Transverse colon (tissue), 4 donors: ENCODE data around the gene SGSH. TPM values are rescaled to one million over a fixed set of nuclear protein-coding genes. Genes with fewer than 3 reads are reported as not detected.

ENCODE experiments used
- DNase-seq: peaks from one replicate; pipeline ENCODE4 v3.0.0-alpha.2; 2019
- H3K27ac ChIP-seq, 4 donors: fragments of 200-600 bp; sonication (generic); 2 replicates each; pipeline ENCODE4 v1.5.1; 2016 to 2018; ENCODE audit warnings: inconsistent platforms in 4 of 4
- H3K27me3 ChIP-seq: fragments of 200-600 bp; sonication (generic); 2 replicates; pipeline ENCODE4 v1.5.1; 2017; ENCODE audit warnings: inconsistent platforms
- H3K36me3 ChIP-seq, 4 donors: fragments of 200-600 bp; sonication (generic); 2 replicates each; pipeline ENCODE4 v1.5.1; 2017 to 2019; ENCODE audit warnings: inconsistent platforms in 4 of 4
- H3K4me1 ChIP-seq, 4 donors: fragments of 200-600 bp; sonication (generic); 2 replicates each; pipeline ENCODE4 v1.5.1; 2017 to 2020; ENCODE audit warnings: inconsistent platforms in 4 of 4
- H3K4me3 ChIP-seq, 4 donors: fragments of 200-600 bp; sonication (generic); 1 replicate in 1 of 4; 2 replicates in 3 of 4; pipeline versions ENCODE4 v1.5.1 to v1.6.1; 2017 to 2019; ENCODE audit warnings: inconsistent platforms in 4 of 4
- H3K9me3 ChIP-seq, 2 donors: fragments of 200-600 bp; sonication (generic); 2 replicates each; pipeline ENCODE4 v1.5.1; 2017 to 2019; ENCODE audit warnings: inconsistent platforms in 2 of 2
- EP300 ChIP-seq: sonication (generic); formaldehyde crosslinking; IDR thresholded peaks from one replicate; pipeline ENCODE4 v1.6.1; 2017; ENCODE audit warnings: antibody characterized with exemption, low read depth
- POLR2A ChIP-seq: fragments of 450-650 bp; IDR thresholded peaks from one replicate; pipeline ENCODE4 v1.6.1; 2016; ENCODE audit warnings: antibody characterized with exemption, mild to moderate bottlenecking, moderate library complexity
- POLR2AphosphoS5 ChIP-seq, 3 donors: sonication (generic); formaldehyde crosslinking; IDR thresholded peaks; one replicate each; pipeline ENCODE4 v1.6.1; 2016; ENCODE audit warnings: antibody characterized with exemption in 3 of 3
- WGBS, 2 donors: methylation state at CpG; one replicate each; pipeline ENCODE4 v1.1.5; 2018; ENCODE audit warnings: low coverage in 1 of 2; 5-methylcytosine and 5-hydroxymethylcytosine counted together
- in situ Hi-C, 4 donors: fragments of 200-750 bp; cut with MboI; loops; one replicate each; pipeline versions ENCODE4 v1.15.0 to v1.15.1; 2017; ENCODE audit warnings: low sequenced_read_pairs in 3 of 4, low pct_ligation_motif_present in 1 of 4, low pct_unique_long_range_greater_than_20kb in 1 of 4
- intact Hi-C: fragments of 100-400 bp; cut with DNase I; formaldehyde crosslinking; loops from one replicate; pipeline ENCODE4 v1.15.1; 2023; ENCODE audit warnings: low total_unique reads
- total RNA-seq, 4 donors: library from RNA; depleted of rRNA; stranded (reverse); fragments of >200 nt; gene quantifications; one replicate each; pipeline ENCODE4 v1.1.0, GENCODE V29; 2016
- TF ChIP-seq, protein P1 (sequence below), 5 experiments: fragments of 200-600 bp in 3 of 5; fragments of 450-650 bp in 2 of 5; sonication (generic) in 3 of 5; IDR thresholded peaks; 1 replicate in 2 of 5; 2 replicates in 3 of 5; pipeline ENCODE4 v1.5.1; 2016 to 2017; ENCODE audit warnings: antibody characterized with exemption in 5 of 5, inconsistent platforms in 3 of 5, mild to moderate bottlenecking in 2 of 5, moderate library complexity in 1 of 5

Gene SGSH
- total RNA-seq, 4 donors from 2014 or later, result 26.2 to 66.2 (median 39.9) TPM

GRCh38 chr17:80185968-80186367 is 34.2 kb downstream of the SGSH start:
- in situ Hi-C loops (no loop called here), intact Hi-C loops (no loop called here)
- H3K4me3 ChIP-seq, result no peak overlapping the region
- H3K27me3 ChIP-seq, result no peaks in the 10 kb centered on the region
- H3K27ac ChIP-seq, result no peak overlapping the region
- H3K4me1 ChIP-seq, result peaks cover 0 to 9% (median 8%) of the 10 kb centered on the region in 4 donors
- WGBS, 2 donors, result 88% methylated on average over 9 of the region's 9 CpGs; no CpG with 5 or more reads in 1 of the 2 donors
- no peaks in the 10 kb centered on the region for H3K9me3 ChIP-seq
- TF ChIP-seq EP300, result no peak
- TF ChIP-seq POLR2A, result no peak
- TF ChIP-seq POLR2AphosphoS5 (IDR thresholded peaks at IDR 0.05), result no peak
- TF ChIP-seq, protein P1, sequence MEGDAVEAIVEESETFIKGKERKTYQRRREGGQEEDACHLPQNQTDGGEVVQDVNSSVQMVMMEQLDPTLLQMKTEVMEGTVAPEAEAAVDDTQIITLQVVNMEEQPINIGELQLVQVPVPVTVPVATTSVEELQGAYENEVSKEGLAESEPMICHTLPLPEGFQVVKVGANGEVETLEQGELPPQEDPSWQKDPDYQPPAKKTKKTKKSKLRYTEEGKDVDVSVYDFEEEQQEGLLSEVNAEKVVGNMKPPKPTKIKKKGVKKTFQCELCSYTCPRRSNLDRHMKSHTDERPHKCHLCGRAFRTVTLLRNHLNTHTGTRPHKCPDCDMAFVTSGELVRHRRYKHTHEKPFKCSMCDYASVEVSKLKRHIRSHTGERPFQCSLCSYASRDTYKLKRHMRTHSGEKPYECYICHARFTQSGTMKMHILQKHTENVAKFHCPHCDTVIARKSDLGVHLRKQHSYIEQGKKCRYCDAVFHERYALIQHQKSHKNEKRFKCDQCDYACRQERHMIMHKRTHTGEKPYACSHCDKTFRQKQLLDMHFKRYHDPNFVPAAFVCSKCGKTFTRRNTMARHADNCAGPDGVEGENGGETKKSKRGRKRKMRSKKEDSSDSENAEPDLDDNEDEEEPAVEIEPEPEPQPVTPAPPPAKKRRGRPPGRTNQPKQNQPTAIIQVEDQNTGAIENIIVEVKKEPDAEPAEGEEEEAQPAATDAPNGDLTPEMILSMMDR (IDR thresholded peaks at IDR 0.05), result no peak
- H3K36me3 ChIP-seq, result no peaks in the 10 kb centered on the region
- no peak for DNase-seq

DNA sequence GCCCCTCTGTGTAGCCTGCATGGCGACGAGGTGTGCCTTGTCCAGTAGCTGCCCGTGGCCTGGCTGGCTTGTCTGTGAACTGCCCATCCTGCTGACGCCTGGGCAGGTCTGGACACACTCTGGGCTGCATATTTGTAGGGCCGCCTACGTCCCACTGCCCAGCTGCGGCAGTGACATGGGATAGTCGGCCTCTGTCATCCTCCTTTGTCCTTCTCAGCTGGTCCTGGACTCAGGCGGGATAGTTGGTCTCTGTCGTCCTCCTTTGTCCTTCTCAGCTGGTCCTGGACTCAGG is 35.8 kb downstream of the SGSH start:
- no peak for DNase-seq
- whole genome bisulfite sequencing, 2 donors, result 82% methylated on average over 10 of the region's 10 CpGs; no CpG with 5 or more reads in 1 of the 2 donors
- in situ Hi-C loops (no loop called here), intact Hi-C loops (no loop called here)
- Histone ChIP-seq H3K36me3 (no peaks in the 10 kb centered on the region), H3K4me3 (no peak overlapping the region), H3K9me3 (no peaks in the 10 kb centered on the region), H3K4me1 (peaks cover 0 to 9% (median 8%) of the 10 kb centered on the region in 4 donors), H3K27ac (no peak overlapping the region), H3K27me3 (no peaks in the 10 kb centered on the region)
- TF ChIP-seq EP300 (no peak), POLR2A (no peak), POLR2AphosphoS5 (IDR thresholded peaks at IDR 0.05) (no peak)
- TF ChIP-seq, protein P1 (IDR thresholded peaks at IDR 0.05), result no peak

DNA sequence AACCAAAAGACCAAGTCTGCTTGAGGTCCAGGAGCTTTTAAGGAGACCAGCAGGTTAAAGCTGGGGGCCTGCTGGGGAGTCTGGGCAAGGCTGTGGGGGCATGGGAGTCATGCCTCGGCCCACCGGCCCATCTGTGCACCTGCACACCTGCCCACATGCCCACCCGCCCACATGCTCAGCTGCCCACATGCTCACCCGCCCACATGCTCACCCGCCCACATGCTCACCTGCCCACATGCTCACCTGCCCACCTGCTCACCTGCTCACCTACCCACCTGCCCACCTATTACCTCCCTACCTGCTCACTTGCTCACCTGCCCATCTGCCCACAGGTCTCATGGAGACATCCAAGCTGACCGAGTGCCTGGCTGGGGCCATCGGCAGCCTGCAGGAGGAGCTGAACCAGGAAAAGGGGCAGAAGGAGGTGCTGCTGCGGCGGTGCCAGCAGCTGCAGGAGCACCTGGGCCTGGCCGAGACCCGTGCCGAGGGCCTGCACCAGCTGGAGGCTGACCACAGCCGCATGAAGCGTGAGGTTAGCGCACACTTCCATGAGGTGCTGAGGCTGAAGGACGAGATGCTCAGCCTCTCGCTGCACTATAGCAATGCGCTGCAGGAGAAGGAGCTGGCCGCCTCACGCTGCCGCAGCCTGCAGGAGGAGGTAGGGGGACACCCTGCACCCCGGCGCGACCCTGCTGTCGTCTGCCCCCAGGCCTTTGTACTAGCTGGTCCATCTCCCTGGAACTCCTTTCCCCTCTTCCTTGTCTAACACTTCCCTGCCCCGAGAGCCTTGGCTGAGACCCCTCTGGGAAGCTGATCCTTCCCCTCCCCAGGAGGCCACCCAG is 36.3 kb downstream of the SGSH start:
- Histone ChIP-seq H3K36me3 (no peaks in the 10 kb centered on the region), H3K9me3 (no peaks in the 10 kb centered on the region), H3K27ac (no peak overlapping the region), H3K4me3 (no peak overlapping the region), H3K27me3 (no peaks in the 10 kb centered on the region), H3K4me1 (peaks cover 0 to 9% (median 8%) of the 10 kb centered on the region in 4 donors)
- TF ChIP-seq POLR2AphosphoS5 (IDR thresholded peaks at IDR 0.05) (no peak), POLR2A (no peak), EP300 (no peak)
- TF ChIP-seq, protein P1 (IDR thresholded peaks at IDR 0.05), result no peak
- no peak for DNase-seq
- intact Hi-C loops (no loop called here), in situ Hi-C loops (no loop called here)
- 76% methylated on average over 24 of the region's 26 CpGs; no CpG with 5 or more reads in 1 of the 2 donors for WGBS, 2 donors

DNA sequence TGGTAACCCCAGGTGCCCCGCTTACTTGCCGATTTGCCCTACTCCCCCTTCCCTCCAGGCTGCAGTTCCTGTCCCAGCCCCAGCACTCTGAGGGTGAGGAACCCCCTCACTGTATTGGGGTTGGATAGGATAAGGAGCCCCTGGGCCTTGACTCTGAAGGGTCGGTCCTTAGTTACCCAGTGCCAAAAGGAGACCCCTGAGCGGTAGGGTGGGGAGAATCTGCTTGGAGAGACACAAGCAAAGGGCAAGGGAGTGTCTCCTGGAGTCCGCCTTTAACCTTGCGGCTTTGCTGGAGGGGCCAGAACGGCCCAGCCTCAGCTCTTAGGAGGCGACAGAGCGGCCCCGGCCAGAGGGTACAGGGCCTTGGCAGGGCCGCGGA is 37.3 kb downstream of the SGSH start:
- peaks cover 0 to 8% (median 6%) of the 10 kb centered on the region in 4 donors for H3K4me1 ChIP-seq
- no peak overlapping the region for H3K4me3 ChIP-seq
- in situ Hi-C loops, result no loop called here
- intact Hi-C loops, result no loop called here
- WGBS, 2 donors, result 97% methylated on average over 9 of the region's 12 CpGs; no CpG with 5 or more reads in 1 of the 2 donors
- no peak for DNase-seq
- H3K27me3 ChIP-seq, result no peaks in the 10 kb centered on the region
- TF ChIP-seq, protein P1 (IDR thresholded peaks at IDR 0.05), result no peak
- TF ChIP-seq EP300 (no peak), POLR2AphosphoS5 (IDR thresholded peaks at IDR 0.05) (no peak), POLR2A (no peak)
- no peak overlapping the region for H3K27ac ChIP-seq
- H3K9me3 ChIP-seq, result no peaks in the 10 kb centered on the region
- no peaks in the 10 kb centered on the region for H3K36me3 ChIP-seq
